ENCODE measurements around the gene PARP2. TPM values are rescaled to one million over a fixed set of nuclear protein-coding genes. Genes with fewer than 3 reads are reported as not detected.

PARP2 gene
- polyA plus RNA-seq, 1 donor from 2014 or later = 78.7 TPM

DNA sequence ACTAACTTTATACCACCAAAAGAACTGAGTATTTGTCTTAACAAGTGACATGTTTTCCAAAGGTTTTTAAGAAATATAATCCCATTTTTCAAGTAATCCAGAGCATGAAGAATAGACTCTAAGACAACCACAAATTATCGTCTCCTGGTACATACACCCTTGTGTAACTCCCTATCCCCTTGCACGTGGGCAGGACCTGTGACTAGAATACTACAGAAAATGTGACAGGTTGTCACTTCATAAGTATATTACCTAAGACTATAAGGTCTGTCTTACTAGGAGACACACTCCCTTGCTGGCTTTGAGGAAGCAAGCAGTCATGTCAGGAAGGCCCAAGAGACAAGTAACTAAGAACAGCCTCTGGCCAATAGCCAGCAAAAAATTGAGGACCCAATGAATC, 29.4 kb upstream of the PARP2 start (continued):
- no peak for TF ChIP-seq EZH2 (IDR thresholded peaks at IDR 0.05; ENCODE audit: borderline replicate concordance, insufficient read depth, low read length, poor library complexity, severe bottlenecking)

- Histone ChIP-seq H3K27me3 (ENCODE audit: insufficient read depth, low read depth, low read length) (no peaks in the 10 kb centered on the region), H3K9ac (ENCODE audit: low read length) (no peak overlapping the region), H3K79me2 (replicated peaks; ENCODE audit: insufficient read depth, low read length) (no peaks in the 10 kb centered on the region), H3K9me2 (ENCODE audit: insufficient read depth, low read length) (no peaks in the 10 kb centered on the region), H3K4me3 (ENCODE audit: low read length) (no peak overlapping the region), H3K27ac (ENCODE audit: low read length) (no peak overlapping the region), H3K4me2 (ENCODE audit: low read length) (no peak overlapping the region), H3K9me3 (ENCODE audit: low read length) (no peaks in the 10 kb centered on the region), H2AFZ (ENCODE audit: low read depth, low read length) (no peak overlapping the region), H3F3A (ENCODE audit: insufficient read depth, low read length, poor library complexity, severe bottlenecking) (no peaks in the 10 kb centered on the region), H3K36me3 (ENCODE audit: insufficient read depth, low read length) (no peaks in the 10 kb centered on the region), H4K20me1 (ENCODE audit: insufficient read depth) (no peaks in the 10 kb centered on the region)
- TF ChIP-seq RAD21 (conservative IDR thresholded peaks at IDR 0.05) (no peak), EP300 (conservative IDR thresholded peaks at IDR 0.05; ENCODE audit: poor library complexity, severe bottlenecking) (no peak), SMC3 (conservative IDR thresholded peaks at IDR 0.05; ENCODE audit: poor library complexity) (no peak), MXI1 (conservative IDR thresholded peaks at IDR 0.05; ENCODE audit: poor library complexity, severe bottlenecking) (no peak), POLR2AphosphoS5 (IDR thresholded peaks at IDR 0.05) (no peak), TAF1 (IDR thresholded peaks at IDR 0.05; ENCODE audit: low read depth) (no peak), EZH2 (IDR thresholded peaks at IDR 0.05; ENCODE audit: borderline replicate concordance, insufficient read depth, low read length, poor library complexity, severe bottlenecking) (no peak), CTCF (IDR thresholded peaks at IDR 0.05; ENCODE audit: poor library complexity, severe bottlenecking) (no peak)
- TF ChIP-seq, protein P1, sequence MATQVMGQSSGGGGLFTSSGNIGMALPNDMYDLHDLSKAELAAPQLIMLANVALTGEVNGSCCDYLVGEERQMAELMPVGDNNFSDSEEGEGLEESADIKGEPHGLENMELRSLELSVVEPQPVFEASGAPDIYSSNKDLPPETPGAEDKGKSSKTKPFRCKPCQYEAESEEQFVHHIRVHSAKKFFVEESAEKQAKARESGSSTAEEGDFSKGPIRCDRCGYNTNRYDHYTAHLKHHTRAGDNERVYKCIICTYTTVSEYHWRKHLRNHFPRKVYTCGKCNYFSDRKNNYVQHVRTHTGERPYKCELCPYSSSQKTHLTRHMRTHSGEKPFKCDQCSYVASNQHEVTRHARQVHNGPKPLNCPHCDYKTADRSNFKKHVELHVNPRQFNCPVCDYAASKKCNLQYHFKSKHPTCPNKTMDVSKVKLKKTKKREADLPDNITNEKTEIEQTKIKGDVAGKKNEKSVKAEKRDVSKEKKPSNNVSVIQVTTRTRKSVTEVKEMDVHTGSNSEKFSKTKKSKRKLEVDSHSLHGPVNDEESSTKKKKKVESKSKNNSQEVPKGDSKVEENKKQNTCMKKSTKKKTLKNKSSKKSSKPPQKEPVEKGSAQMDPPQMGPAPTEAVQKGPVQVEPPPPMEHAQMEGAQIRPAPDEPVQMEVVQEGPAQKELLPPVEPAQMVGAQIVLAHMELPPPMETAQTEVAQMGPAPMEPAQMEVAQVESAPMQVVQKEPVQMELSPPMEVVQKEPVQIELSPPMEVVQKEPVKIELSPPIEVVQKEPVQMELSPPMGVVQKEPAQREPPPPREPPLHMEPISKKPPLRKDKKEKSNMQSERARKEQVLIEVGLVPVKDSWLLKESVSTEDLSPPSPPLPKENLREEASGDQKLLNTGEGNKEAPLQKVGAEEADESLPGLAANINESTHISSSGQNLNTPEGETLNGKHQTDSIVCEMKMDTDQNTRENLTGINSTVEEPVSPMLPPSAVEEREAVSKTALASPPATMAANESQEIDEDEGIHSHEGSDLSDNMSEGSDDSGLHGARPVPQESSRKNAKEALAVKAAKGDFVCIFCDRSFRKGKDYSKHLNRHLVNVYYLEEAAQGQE (IDR thresholded peaks at IDR 0.05; ENCODE audit: borderline replicate concordance) = no peak
These were observed 25.7 kb upstream of the PARP2 start for GRCh38 chr14:20317720-20318119.

- Histone ChIP-seq H2AFZ (ENCODE audit: low read depth, low read length) (no peak overlapping the region), H3K4me3 (ENCODE audit: low read length) (no peak overlapping the region), H3F3A (ENCODE audit: insufficient read depth, low read length, poor library complexity, severe bottlenecking) (peaks cover 2% of the 10 kb centered on the region), H3K27me3 (ENCODE audit: insufficient read depth, low read depth, low read length) (no peaks in the 10 kb centered on the region), H3K9ac (ENCODE audit: low read length) (no peak overlapping the region), H3K9me3 (ENCODE audit: low read length) (no peaks in the 10 kb centered on the region), H3K36me3 (ENCODE audit: insufficient read depth, low read length) (no peaks in the 10 kb centered on the region), H3K27ac (ENCODE audit: low read length) (no peak overlapping the region), H4K20me1 (ENCODE audit: insufficient read depth) (no peaks in the 10 kb centered on the region), H3K4me2 (ENCODE audit: low read length) (no peak overlapping the region), H3K9me2 (ENCODE audit: insufficient read depth, low read length) (no peaks in the 10 kb centered on the region), H3K79me2 (replicated peaks; ENCODE audit: insufficient read depth, low read length) (peaks cover 25% of the 10 kb centered on the region)
- TF ChIP-seq EP300 (conservative IDR thresholded peaks at IDR 0.05; ENCODE audit: poor library complexity, severe bottlenecking) (no peak), EZH2 (IDR thresholded peaks at IDR 0.05; ENCODE audit: borderline replicate concordance, insufficient read depth, low read length, poor library complexity, severe bottlenecking) (no peak), POLR2AphosphoS5 (IDR thresholded peaks at IDR 0.05) (no peak), RAD21 (conservative IDR thresholded peaks at IDR 0.05) (peak; percentile 84), CTCF (IDR thresholded peaks at IDR 0.05; ENCODE audit: poor library complexity, severe bottlenecking) (peak; percentile 86), TAF1 (IDR thresholded peaks at IDR 0.05; ENCODE audit: low read depth) (no peak), SMC3 (conservative IDR thresholded peaks at IDR 0.05; ENCODE audit: poor library complexity) (peak; percentile 89), MXI1 (conservative IDR thresholded peaks at IDR 0.05; ENCODE audit: poor library complexity, severe bottlenecking) (no peak)
- TF ChIP-seq, protein P1 (IDR thresholded peaks at IDR 0.05; ENCODE audit: borderline replicate concordance) = no peak
These were observed 16.2 kb upstream of the PARP2 start for GRCh38 chr14:20327005-20327869.
